H9 (cell line): ENCODE results near the gene P4HB. TPM values are rescaled to one million over a fixed set of nuclear protein-coding genes. Genes with fewer than 3 reads are reported as not detected.

Source experiments
- DNase-seq: peaks from one replicate; pipeline ENCODE4 v3.0.0-alpha.2; 2017
- H2AFZ ChIP-seq: one replicate; pipeline ENCODE4 v1.6.1; 2013; ENCODE audit warnings: mild to moderate bottlenecking, low read length, control low read depth, moderate library complexity
- H2AK5ac ChIP-seq: 2 replicates; pipeline ENCODE4 v1.6.1; 2013; ENCODE audit warnings: low read length, control low read depth, mixed read lengths; ENCODE audit not compliant: insufficient read length
- H2BK120ac ChIP-seq: one replicate; pipeline ENCODE4 v1.6.1; 2013; ENCODE audit warnings: low read depth, mild to moderate bottlenecking, low read length, control low read depth, inconsistent platforms; ENCODE audit not compliant: poor library complexity, severe bottlenecking
- H2BK12ac ChIP-seq: 2 replicates; pipeline ENCODE4 v1.6.1; 2013; ENCODE audit warnings: low read length, control low read depth, mixed read lengths, low read depth; ENCODE audit not compliant: insufficient read length
- H2BK15ac ChIP-seq: 2 replicates; pipeline ENCODE4 v1.6.1; 2013; ENCODE audit warnings: low read depth, low read length, control low read depth
- H2BK20ac ChIP-seq: one replicate; pipeline ENCODE4 v1.6.1; 2013; ENCODE audit warnings: low read depth, mild to moderate bottlenecking, low read length, control low read depth, inconsistent platforms; ENCODE audit not compliant: poor library complexity, severe bottlenecking
- H2BK5ac ChIP-seq: 2 replicates; pipeline ENCODE4 v1.6.1; 2013; ENCODE audit warnings: low read length, control low read depth, mixed read lengths; ENCODE audit not compliant: insufficient read length
- H3K14ac ChIP-seq: 2 replicates; pipeline ENCODE4 v1.6.1; 2013; ENCODE audit warnings: low read length, control low read depth; ENCODE audit not compliant: insufficient read depth
- H3K18ac ChIP-seq: 2 replicates; pipeline ENCODE4 v1.6.1; 2013; ENCODE audit warnings: low read depth, mild to moderate bottlenecking, mixed read lengths, low read length, control low read depth; ENCODE audit not compliant: insufficient read length
- H3K23ac ChIP-seq: 2 replicates; pipeline ENCODE4 v1.6.1; 2013; ENCODE audit warnings: low read length, control low read depth, mixed read lengths, low read depth; ENCODE audit not compliant: insufficient read length
- H3K23me2 ChIP-seq: 2 replicates; pipeline ENCODE4 v1.6.1; 2013; ENCODE audit warnings: low read depth, mild to moderate bottlenecking, mixed read lengths, low read length, control low read depth; ENCODE audit not compliant: insufficient read length, poor library complexity, severe bottlenecking
- H3K27ac ChIP-seq: 2 replicates; pipeline ENCODE4 v1.5.1; 2013; ENCODE audit warnings: low read length, control low read depth, mixed read lengths, low read depth; ENCODE audit not compliant: insufficient read length
- H3K27me3 ChIP-seq: 2 replicates; pipeline ENCODE4 v1.6.1; 2013; ENCODE audit warnings: low read length, control low read depth, inconsistent platforms; ENCODE audit not compliant: insufficient read depth
- H3K4ac ChIP-seq: 2 replicates; pipeline ENCODE4 v1.6.1; 2013; ENCODE audit warnings: low read depth, mild to moderate bottlenecking, control low read depth, inconsistent platforms, low read length, moderate library complexity
- H3K4me1 ChIP-seq: 2 replicates; pipeline ENCODE4 v1.6.1; 2013; ENCODE audit warnings: low read length, control low read depth, inconsistent platforms; ENCODE audit not compliant: insufficient read depth
- H3K4me2 ChIP-seq: 2 replicates; pipeline ENCODE4 v1.6.1; 2013; ENCODE audit warnings: low read length, control low read depth, mixed read lengths; ENCODE audit not compliant: insufficient read length, insufficient read depth
- H3K56ac ChIP-seq: 2 replicates; pipeline ENCODE4 v1.6.1; 2013; ENCODE audit warnings: low read depth, mild to moderate bottlenecking, mixed read lengths, low read length, control low read depth; ENCODE audit not compliant: insufficient read length
- H3K79me1 ChIP-seq: 2 replicates; pipeline ENCODE4 v1.6.1; 2013; ENCODE audit warnings: low read depth, mild to moderate bottlenecking, moderate library complexity, low read length, control low read depth, inconsistent platforms; ENCODE audit not compliant: insufficient read depth, poor library complexity, severe bottlenecking
- H3K79me2 ChIP-seq: 2 replicates; pipeline ENCODE4 v1.6.1; 2013; ENCODE audit warnings: low read length, control low read depth, inconsistent platforms; ENCODE audit not compliant: insufficient read depth
- H3K9ac ChIP-seq: 2 replicates; pipeline ENCODE4 v1.6.1; 2013; ENCODE audit warnings: low read length, control low read depth, mixed read lengths; ENCODE audit not compliant: insufficient read length; ENCODE audit errors: extremely low read depth
- H3K9me3 ChIP-seq: one replicate; pipeline ENCODE4 v1.6.1; 2013; ENCODE audit warnings: low read depth, low read length, inconsistent platforms; ENCODE audit not compliant: control insufficient read depth
- H3T11ph ChIP-seq: one replicate; pipeline ENCODE4 v1.6.1; 2013; ENCODE audit warnings: mild to moderate bottlenecking, low read length, control low read depth, inconsistent platforms
- H4K20me1 ChIP-seq: one replicate; pipeline ENCODE4 v1.6.1; 2013; ENCODE audit not compliant: control insufficient read depth, insufficient read length, insufficient read depth
- H4K5ac ChIP-seq: 2 replicates; pipeline ENCODE4 v1.6.1; 2013; ENCODE audit warnings: low read depth, mild to moderate bottlenecking, mixed read lengths, low read length, control low read depth; ENCODE audit not compliant: insufficient read length
- H4K8ac ChIP-seq: replicated peaks from 2 replicates; pipeline ENCODE4 v1.6.1; 2013; ENCODE audit warnings: low read length, control low read depth, mixed read lengths, low read depth; ENCODE audit not compliant: insufficient read length
- H4K91ac ChIP-seq: 2 replicates; pipeline ENCODE4 v1.6.1; 2013; ENCODE audit warnings: low read depth, mild to moderate bottlenecking, moderate library complexity, mixed read lengths, low read length, control low read depth; ENCODE audit not compliant: insufficient read length
- H3K27ac Mint-ChIP-seq, 3 experiments: 2 replicates in 2 of 3; 3 replicates in 1 of 3; pipeline ENCODE4 v1.8.0; 2020 to 2021; ENCODE audit warnings: mixed read lengths in 3 of 3, mild to moderate bottlenecking in 1 of 3, moderate library complexity in 1 of 3
- H3K27me3 Mint-ChIP-seq: 2 replicates; pipeline ENCODE4 v1.8.0; 2021; ENCODE audit warnings: low read depth, mild to moderate bottlenecking, moderate library complexity, mixed read lengths
- H3K36me3 Mint-ChIP-seq, 3 experiments: 2 replicates in 2 of 3; 3 replicates in 1 of 3; pipeline ENCODE4 v1.8.0; 2020 to 2021; ENCODE audit warnings: low read depth in 3 of 3, mixed read lengths in 3 of 3; ENCODE audit not compliant: insufficient read depth in 1 of 3
- H3K4me1 Mint-ChIP-seq, 2 experiments: 2 replicates each; pipeline ENCODE4 v1.8.0; 2020; ENCODE audit warnings: mixed read lengths in 2 of 2
- H3K4me3 Mint-ChIP-seq, 2 experiments: 2 replicates in 1 of 2; 3 replicates in 1 of 2; pipeline ENCODE4 v1.8.0; 2020 to 2021; ENCODE audit warnings: mild to moderate bottlenecking in 2 of 2, mixed read lengths in 2 of 2, moderate library complexity in 1 of 2
- H3K9me3 Mint-ChIP-seq, 2 experiments: 2 replicates in 1 of 2; 3 replicates in 1 of 2; pipeline ENCODE4 v1.8.0; 2020; ENCODE audit warnings: mild to moderate bottlenecking in 2 of 2, mixed read lengths in 2 of 2, moderate library complexity in 1 of 2
- WGBS: extraction: QIAGEN DNeasy Blood & Tissue Kit; methylation state at CpG from one replicate; pipeline ENCODE4 v1.1.7; 2013; ENCODE audit warnings: missing lambda C conversion rate, low lambda C conversion rate, mixed read lengths; ENCODE audit not compliant: insufficient read length; ENCODE audit errors: extremely low coverage; 5-methylcytosine and 5-hydroxymethylcytosine counted together
- total RNA-seq: library from RNA; stranded (reverse); gene quantifications from 2 replicates; pipeline ENCODE4 v1.2.1, GENCODE V29; 2021
- TF ChIP-seq, protein P1 (sequence below): fragments of 200-600 bp; sonication (generic); conservative IDR thresholded peaks from 3 replicates; pipeline ENCODE4 v1.8.0; 2021; ENCODE audit warnings: antibody characterized with exemption, mild to moderate bottlenecking

The P4HB gene
- total RNA-seq, 1 experiment from 2014 or later, result 366 TPM

DNA sequence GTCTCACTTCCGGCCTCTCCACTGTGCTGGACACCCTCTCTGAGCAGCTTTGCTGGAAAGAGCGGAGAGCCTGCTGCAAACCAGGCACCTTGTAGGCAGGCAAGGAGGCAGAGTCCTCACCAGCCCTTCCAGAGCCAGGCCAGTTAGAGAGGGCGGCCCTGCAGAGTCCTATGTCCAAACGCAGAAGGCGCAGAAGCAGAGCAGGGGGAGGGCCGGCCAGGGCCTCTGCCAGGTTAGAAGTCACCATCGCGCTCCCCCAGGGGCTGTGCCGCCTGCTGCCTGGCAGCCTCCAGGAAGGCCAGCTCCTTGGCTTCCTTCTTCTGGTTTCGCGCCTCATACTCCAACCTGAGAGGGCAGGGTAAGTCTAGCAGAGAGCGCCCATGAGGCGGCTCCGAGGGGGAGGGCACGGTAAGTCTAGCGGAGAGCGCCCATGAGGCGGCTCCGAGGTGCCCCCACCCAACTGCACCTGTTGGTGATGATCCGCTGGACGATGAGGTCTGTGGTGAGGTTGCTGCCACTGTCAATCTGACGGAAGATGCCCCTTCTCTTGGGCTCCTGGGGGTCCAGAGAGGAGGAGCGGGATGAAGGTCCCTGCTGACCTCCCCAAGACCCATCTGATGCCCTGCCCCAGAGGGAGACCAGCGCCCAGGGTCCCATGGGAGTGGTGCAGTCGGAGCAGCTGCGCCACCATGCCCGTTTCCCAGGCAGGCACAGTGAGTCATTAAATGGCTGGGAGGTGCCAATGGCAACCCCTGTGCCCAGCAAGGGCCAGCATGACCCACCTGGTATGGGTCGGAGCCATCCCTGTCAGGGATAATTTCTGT lies 44.5 kb upstream of the P4HB start:
- H3K9me3 ChIP-seq, result no peaks in the 10 kb centered on the region
- H2BK5ac ChIP-seq, result no peak overlapping the region
- no peak overlapping the region for H4K8ac ChIP-seq
- H2BK120ac ChIP-seq, result no peak overlapping the region
- H3K23me2 ChIP-seq, result peaks cover 11% of the 10 kb centered on the region
- no peak overlapping the region for H2BK15ac ChIP-seq
- H4K91ac ChIP-seq, result no peak overlapping the region
- H3K79me2 ChIP-seq, result no peaks in the 10 kb centered on the region
- no peak overlapping the region for H2AFZ ChIP-seq
- no peak overlapping the region for H3K27ac ChIP-seq
- H3K18ac ChIP-seq, result no peak overlapping the region
- TF ChIP-seq, protein P1, sequence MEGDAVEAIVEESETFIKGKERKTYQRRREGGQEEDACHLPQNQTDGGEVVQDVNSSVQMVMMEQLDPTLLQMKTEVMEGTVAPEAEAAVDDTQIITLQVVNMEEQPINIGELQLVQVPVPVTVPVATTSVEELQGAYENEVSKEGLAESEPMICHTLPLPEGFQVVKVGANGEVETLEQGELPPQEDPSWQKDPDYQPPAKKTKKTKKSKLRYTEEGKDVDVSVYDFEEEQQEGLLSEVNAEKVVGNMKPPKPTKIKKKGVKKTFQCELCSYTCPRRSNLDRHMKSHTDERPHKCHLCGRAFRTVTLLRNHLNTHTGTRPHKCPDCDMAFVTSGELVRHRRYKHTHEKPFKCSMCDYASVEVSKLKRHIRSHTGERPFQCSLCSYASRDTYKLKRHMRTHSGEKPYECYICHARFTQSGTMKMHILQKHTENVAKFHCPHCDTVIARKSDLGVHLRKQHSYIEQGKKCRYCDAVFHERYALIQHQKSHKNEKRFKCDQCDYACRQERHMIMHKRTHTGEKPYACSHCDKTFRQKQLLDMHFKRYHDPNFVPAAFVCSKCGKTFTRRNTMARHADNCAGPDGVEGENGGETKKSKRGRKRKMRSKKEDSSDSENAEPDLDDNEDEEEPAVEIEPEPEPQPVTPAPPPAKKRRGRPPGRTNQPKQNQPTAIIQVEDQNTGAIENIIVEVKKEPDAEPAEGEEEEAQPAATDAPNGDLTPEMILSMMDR, result no peak
- H3K27me3 ChIP-seq, result no peaks in the 10 kb centered on the region; the same call in 1 of the 2 replicates
- Mint-ChIP-seq H3K36me3 (peaks cover 3 to 19% (median 9%) of the 10 kb centered on the region in 3 experiments; a peak in 6 of 7 replicates), H3K27me3 (peaks cover 11% of the 10 kb centered on the region), H3K4me3 (no peak overlapping the region), H3K9me3 (no peaks in the 10 kb centered on the region), H3K4me1 (peaks cover 0 to 3% of the 10 kb centered on the region in 2 experiments; a peak in 2 of 4 replicates), H3K27ac (no peak overlapping the region)
- DNase-seq, result no peak
- no peaks in the 10 kb centered on the region for H3K4me1 ChIP-seq
- H2AK5ac ChIP-seq, result no peak overlapping the region
- no CpG with 5 or more reads among the region's 28 CpGs for whole genome bisulfite sequencing
- no peak overlapping the region for H3K56ac ChIP-seq
- H3K79me1 ChIP-seq, result no peaks in the 10 kb centered on the region
- H3K4me2 ChIP-seq, result no peak overlapping the region
- no peak overlapping the region for H4K5ac ChIP-seq
- no peak overlapping the region for H2BK20ac ChIP-seq
- H2BK12ac ChIP-seq, result no peak overlapping the region
- no peak overlapping the region for H3K4ac ChIP-seq
- H3K23ac ChIP-seq, result no peak overlapping the region
- no peaks in the 10 kb centered on the region for H4K20me1 ChIP-seq
- H3K14ac ChIP-seq, result no peak overlapping the region
- no peak overlapping the region for H3K9ac ChIP-seq
- no peak overlapping the region for H3T11ph ChIP-seq
